NB4 (cell line): ENCODE measurements around the gene TLK1.

Source experiments
- DNase-seq: peaks from one replicate; pipeline ENCODE4 v3.0.0; 2010; ENCODE audit warnings: low read depth
- H3K4me3 ChIP-seq: one replicate; pipeline ENCODE4 v1.5.1; 2011; ENCODE audit warnings: mild to moderate bottlenecking, low read depth, low read length, moderate library complexity
- MYC ChIP-seq: IDR thresholded peaks from 2 replicates; pipeline ENCODE4 v1.6.1; 2011; ENCODE audit warnings: low read depth, low read length
- POLR2A ChIP-seq: IDR thresholded peaks from 2 replicates; pipeline ENCODE4 v1.6.1; 2011; ENCODE audit warnings: mild to moderate bottlenecking; ENCODE audit not compliant: insufficient read length; ENCODE audit errors: extremely low read depth
- TF ChIP-seq, protein P1 (sequence below): IDR thresholded peaks from 2 replicates; pipeline ENCODE4 v1.6.1; 2011; ENCODE audit warnings: low read depth, low read length
- TF ChIP-seq, protein P2 (sequence below): IDR thresholded peaks from one replicate; pipeline ENCODE4 v1.5.1; 2012; ENCODE audit warnings: low read depth, low read length

TLK1 gene

GRCh38 chr2:171160119-171160955 is at the start of gene TLK1:
Gene TLK1 (minus strand): TSS chr2:171160893. CDS start chr2:171160428, 465 bp downstream.
- DNase-seq = peak; percentile 91

GRCh38 chr2:171210216-171210863 is 49.6 kb upstream of the TLK1 start:
- DNase-seq = no peak
- TF ChIP-seq, protein P1, sequence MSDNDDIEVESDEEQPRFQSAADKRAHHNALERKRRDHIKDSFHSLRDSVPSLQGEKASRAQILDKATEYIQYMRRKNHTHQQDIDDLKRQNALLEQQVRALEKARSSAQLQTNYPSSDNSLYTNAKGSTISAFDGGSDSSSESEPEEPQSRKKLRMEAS = no peak
- TF ChIP-seq POLR2A (no peak), MYC (no peak)
- TF ChIP-seq, protein P2, sequence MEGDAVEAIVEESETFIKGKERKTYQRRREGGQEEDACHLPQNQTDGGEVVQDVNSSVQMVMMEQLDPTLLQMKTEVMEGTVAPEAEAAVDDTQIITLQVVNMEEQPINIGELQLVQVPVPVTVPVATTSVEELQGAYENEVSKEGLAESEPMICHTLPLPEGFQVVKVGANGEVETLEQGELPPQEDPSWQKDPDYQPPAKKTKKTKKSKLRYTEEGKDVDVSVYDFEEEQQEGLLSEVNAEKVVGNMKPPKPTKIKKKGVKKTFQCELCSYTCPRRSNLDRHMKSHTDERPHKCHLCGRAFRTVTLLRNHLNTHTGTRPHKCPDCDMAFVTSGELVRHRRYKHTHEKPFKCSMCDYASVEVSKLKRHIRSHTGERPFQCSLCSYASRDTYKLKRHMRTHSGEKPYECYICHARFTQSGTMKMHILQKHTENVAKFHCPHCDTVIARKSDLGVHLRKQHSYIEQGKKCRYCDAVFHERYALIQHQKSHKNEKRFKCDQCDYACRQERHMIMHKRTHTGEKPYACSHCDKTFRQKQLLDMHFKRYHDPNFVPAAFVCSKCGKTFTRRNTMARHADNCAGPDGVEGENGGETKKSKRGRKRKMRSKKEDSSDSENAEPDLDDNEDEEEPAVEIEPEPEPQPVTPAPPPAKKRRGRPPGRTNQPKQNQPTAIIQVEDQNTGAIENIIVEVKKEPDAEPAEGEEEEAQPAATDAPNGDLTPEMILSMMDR = no peak
- H3K4me3 ChIP-seq = no peak overlapping the region

More at GRCh38 chr2:171160119-171160955, at the start of gene TLK1:
- TF ChIP-seq, protein P2 = no peak
- TF ChIP-seq MYC = peak; percentile 31; the same call in 1 of the 2 replicates
- peak within 1 kb of the TSS; percentile 92 for H3K4me3 ChIP-seq

DNA sequence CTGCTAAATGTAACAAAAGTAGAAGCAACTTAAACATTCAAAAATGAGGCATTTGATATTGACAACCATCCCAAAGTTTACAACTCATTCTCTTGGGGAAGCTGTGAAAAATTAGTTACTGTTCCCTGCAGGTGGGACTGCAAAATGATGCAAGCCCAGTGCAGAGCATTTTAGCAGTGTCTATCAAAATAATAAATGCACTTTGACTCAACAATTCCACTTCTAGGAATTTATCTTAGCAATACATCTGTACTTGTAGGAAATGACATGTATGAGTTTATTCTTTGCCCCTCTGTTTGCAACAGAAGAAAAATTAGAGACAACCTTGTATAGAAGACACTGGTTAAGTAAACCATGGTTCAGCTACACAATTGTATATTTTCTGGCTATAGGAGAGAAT is 48.0 kb upstream of the TLK1 start:
- TF ChIP-seq, protein P1 = no peak
- TF ChIP-seq POLR2A (no peak), MYC (no peak)
- TF ChIP-seq, protein P2 = no peak
- DNase-seq = no peak
- no peak overlapping the region for H3K4me3 ChIP-seq

DNA sequence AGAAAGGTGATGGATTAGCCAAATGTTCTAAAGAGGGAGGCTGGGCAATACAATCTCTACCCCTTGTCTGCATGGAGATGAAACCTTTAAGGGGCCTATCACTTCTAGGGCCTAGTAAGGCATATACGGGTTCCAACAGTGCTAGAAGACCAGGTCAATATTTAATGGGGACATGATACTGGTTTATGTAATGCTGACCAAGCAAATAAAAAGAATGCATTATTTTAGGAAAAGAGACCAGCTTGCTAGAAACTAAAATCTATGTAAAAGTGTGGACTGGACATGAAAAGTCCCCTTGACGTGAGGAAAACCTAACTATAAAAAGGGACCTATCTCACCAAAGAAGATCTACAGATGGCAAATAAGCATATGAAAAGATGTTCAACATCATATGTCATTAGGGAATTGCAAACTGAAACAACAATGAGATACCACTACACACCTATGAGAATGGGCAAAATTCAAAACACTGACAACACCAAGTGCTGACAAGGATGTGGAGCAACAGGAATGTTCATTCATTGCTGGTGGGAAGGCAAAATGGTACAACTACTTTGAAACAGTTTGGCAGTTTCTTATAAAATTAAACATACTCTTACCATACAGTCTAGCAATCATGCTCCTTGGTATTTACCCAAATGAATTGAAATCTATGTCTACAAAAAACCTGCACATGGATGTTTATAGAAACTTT is 45.9 kb upstream of the TLK1 start:
- DNase-seq = no peak
- TF ChIP-seq, protein P1 = no peak
- no peak for TF ChIP-seq POLR2A
- TF ChIP-seq MYC = no peak
- TF ChIP-seq, protein P2 = no peak
- no peak overlapping the region for H3K4me3 ChIP-seq

DNA sequence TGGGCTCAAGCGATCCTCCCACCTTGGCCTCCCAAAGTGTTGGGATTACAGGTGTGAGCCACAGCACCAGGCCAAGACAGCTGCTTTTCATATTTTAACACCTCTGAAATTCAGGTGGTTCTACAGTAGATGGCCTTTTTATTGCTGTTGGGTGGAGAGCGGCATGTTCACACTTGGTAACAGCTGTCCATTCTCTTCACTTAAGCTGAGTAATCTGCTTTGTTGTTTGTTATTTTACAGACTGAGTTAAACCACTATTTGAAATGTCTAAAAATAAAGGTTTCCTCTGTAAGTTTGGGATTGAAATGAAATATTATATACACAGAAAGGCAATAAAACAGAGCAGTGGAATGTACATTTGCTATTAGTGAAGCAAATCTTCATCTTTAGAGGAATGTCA is 44.9 kb upstream of the TLK1 start:
- no peak overlapping the region for H3K4me3 ChIP-seq
- TF ChIP-seq, protein P2 = no peak
- TF ChIP-seq MYC = no peak
- TF ChIP-seq, protein P1 = no peak
- no peak for DNase-seq
